ENCODE measurements around the gene BSND. TPM values are rescaled to one million over a fixed set of nuclear protein-coding genes. Genes with fewer than 3 reads are reported as not detected.

Gene BSND
- total RNA-seq, 4 donors from 2014 or later: not detected

DNA sequence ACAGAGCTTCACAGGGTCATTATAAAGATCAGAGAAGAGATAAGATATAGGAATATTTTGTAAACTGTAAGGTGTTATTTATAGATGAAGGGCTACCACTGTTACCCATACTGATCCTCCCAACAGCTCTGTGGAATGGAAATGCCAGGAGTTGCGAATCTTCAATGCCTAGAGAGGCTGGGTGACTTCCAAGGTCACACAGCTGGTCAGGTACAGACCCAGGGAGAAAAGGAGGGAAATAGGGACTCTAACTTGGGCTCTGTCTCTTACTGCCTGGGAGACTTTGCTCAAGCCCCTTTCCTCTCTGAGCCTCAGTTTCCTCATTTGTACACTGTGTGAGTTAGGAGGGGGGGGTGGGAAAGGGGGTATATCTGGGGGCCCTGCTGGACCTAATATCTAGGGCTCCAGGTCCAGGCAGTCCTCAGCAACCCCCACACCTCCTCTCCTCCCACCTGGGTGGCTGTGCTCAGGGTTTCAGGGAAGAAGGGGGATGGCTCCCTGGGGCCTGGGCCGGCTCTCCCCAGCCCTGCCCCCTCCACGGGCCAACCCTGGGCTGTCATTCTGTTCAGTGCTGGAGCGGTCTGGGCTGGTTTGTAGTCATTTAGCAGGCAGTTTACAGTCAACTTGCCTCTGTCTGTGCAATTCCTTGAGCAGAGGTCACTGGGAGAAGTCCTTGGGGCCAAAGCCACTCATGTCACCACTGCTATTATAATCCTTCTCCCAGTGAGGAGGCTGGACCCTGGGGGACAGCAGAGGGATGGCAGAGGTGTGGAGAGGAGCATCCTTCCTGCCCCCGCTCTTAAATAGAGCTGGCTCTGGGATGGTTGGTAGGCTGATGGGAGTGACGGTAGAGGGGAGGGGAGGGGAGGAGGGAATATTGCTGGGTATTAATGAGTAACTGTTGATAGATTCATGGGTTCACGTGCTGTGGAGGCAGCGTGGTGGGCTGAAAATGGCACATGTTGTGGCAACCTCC, 1.7 kb downstream of the BSND start:
- Histone ChIP-seq H3K9me3 (no peaks in the 10 kb centered on the region), H3K4me3 (replicated peaks in 1 of 3) (no peak overlapping the region), H3K27ac (no peak overlapping the region), H3K36me3 (no peaks in the 10 kb centered on the region), H3K27me3 (peaks cover 5% of the 10 kb centered on the region), H3K4me1 (peaks cover 0 to 9% of the 10 kb centered on the region in 2 donors)
- no peak for TF ChIP-seq POLR2A (IDR thresholded peaks at IDR 0.05)
- TF ChIP-seq, protein P1, sequence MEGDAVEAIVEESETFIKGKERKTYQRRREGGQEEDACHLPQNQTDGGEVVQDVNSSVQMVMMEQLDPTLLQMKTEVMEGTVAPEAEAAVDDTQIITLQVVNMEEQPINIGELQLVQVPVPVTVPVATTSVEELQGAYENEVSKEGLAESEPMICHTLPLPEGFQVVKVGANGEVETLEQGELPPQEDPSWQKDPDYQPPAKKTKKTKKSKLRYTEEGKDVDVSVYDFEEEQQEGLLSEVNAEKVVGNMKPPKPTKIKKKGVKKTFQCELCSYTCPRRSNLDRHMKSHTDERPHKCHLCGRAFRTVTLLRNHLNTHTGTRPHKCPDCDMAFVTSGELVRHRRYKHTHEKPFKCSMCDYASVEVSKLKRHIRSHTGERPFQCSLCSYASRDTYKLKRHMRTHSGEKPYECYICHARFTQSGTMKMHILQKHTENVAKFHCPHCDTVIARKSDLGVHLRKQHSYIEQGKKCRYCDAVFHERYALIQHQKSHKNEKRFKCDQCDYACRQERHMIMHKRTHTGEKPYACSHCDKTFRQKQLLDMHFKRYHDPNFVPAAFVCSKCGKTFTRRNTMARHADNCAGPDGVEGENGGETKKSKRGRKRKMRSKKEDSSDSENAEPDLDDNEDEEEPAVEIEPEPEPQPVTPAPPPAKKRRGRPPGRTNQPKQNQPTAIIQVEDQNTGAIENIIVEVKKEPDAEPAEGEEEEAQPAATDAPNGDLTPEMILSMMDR (IDR thresholded peaks at IDR 0.05): no peak
- no peak for DNase-seq
- WGBS, 2 donors: 70 to 76% methylated on average over 6 to 8 of the region's 8 CpGs
- intact Hi-C loops (cut with DNase I): no loop called here

DNA sequence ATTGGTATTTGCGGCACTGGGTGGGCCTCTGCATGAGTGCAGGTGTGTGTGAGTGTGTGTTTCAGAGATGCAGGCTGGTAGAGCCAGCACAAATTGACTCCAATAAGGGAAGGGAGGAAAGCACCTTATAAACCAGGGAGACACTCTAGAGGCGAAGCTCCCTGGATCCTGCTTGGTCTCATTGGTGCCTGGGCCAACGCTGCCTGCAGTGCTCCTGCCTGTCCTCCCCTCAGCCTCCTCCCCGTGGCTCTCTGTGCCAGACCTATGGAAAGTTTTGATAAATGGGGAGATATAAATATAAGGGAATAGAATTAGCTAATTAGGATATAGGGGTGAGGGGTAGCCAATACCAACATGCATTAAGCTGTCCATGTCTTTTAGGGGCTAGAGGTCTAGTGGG, 2.6 kb downstream of the BSND start:
- no peak overlapping the region for H3K4me3 ChIP-seq (replicated peaks in 1 of 3)
- TF ChIP-seq POLR2A (IDR thresholded peaks at IDR 0.05): no peak
- TF ChIP-seq, protein P1 (IDR thresholded peaks at IDR 0.05): no peak
- H3K9me3 ChIP-seq: no peaks in the 10 kb centered on the region
- H3K27me3 ChIP-seq: peaks cover 5% of the 10 kb centered on the region
- intact Hi-C loops (cut with DNase I): no loop called here
- WGBS, 2 donors: 90 to 92% methylated on average over 4 of the region's 4 CpGs
- no peaks in the 10 kb centered on the region for H3K36me3 ChIP-seq
- DNase-seq: no peak
- no peak overlapping the region for H3K27ac ChIP-seq
- peaks cover 0 to 8% of the 10 kb centered on the region in 2 donors for H3K4me1 ChIP-seq

DNA sequence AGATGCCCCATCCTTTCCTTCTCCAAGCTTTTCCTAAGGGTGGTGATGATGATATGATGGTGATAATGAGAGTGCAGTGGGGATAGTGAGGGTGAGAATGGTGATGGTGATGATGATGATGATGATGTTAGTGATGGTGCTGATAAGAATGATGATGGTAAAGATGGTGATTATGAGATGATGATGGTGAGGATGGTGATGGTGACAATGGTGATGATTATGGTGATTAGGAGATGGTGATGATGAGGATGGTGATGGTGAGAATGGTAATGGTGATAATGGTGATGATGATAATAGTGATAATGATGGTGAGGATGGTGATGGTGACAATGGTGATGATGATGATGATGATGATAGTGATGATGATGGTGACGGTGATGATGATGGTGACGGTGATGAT, 4.0 kb downstream of the BSND start:
- no peak for TF ChIP-seq POLR2A (IDR thresholded peaks at IDR 0.05)
- TF ChIP-seq, protein P1 (IDR thresholded peaks at IDR 0.05): no peak
- Histone ChIP-seq H3K27me3 (no peaks in the 10 kb centered on the region), H3K4me1 (no peaks in the 10 kb centered on the region), H3K36me3 (no peaks in the 10 kb centered on the region), H3K9me3 (no peaks in the 10 kb centered on the region), H3K4me3 (replicated peaks in 1 of 3) (no peak overlapping the region), H3K27ac (no peak overlapping the region)
- intact Hi-C loops (cut with DNase I): no loop called here
- no peak for DNase-seq
- WGBS, 2 donors: 56 to 64% methylated on average over 2 of the region's 2 CpGs

DNA sequence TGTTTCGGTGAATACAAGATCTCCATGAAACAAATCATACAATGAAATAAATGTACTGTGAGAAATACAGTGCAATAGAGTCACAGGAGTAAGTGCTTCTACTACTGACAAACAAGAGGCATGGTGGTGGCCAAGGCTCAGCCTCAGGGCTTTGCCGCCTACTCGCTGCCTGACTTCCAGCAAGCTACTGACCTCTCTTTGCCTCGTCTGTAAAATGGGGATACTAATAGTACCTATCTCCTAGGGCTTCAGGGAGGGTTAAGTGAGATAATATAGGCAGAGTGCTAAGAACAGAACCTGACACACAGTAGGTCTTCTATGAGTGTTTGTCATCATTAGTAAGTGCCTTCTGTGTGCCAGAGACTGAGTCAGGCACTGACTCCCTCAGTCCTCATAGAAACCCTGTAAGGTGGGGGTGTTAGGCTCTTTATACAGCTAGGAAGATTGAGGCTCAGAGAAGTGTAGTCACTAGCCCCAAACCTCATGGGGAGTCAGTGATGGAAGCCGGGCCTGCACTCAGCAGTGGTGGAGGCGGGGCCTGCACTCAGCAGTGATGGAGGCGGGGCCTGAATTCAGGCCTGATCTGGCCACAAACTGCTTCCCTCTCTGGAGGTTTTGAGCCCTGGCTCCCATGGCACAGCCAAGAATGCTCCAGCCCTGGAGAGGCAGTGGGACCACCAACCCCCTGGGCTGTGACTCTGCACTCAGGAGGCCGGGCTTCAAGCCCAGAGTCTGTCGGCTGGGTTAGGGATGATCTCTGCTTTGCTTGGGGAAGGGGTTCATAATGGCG, 6.8 kb downstream of the BSND start:
- TF ChIP-seq, protein P1 (IDR thresholded peaks at IDR 0.05): no peak
- no peak for TF ChIP-seq POLR2A (IDR thresholded peaks at IDR 0.05)
- no peak overlapping the region for H3K4me3 ChIP-seq (replicated peaks in 1 of 3)
- no peaks in the 10 kb centered on the region for H3K27me3 ChIP-seq
- H3K4me1 ChIP-seq: no peaks in the 10 kb centered on the region
- H3K9me3 ChIP-seq: no peaks in the 10 kb centered on the region
- no peak overlapping the region for H3K27ac ChIP-seq
- WGBS, 2 donors: 80 to 92% methylated on average over 7 of the region's 10 CpGs
- intact Hi-C loops (cut with DNase I): no loop called here
- no peaks in the 10 kb centered on the region for H3K36me3 ChIP-seq
- no peak for DNase-seq
